Right kidney (tissue), 1 donor: ENCODE data around the gene TMEM233.
"Not testable (repeated sequence)": the region's sequence is repeated elsewhere in the genome, so short reads cannot be mapped to it uniquely, and the experiment has no call there.

Experiments
- DNase-seq: peaks from one replicate; pipeline ENCODE4 v3.0.0-alpha.2; 2016

Gene TMEM233

GRCh38 chr12:119658166-119658565 is 64.6 kb downstream of the TMEM233 start:
- DNase-seq = not testable (repeated sequence)

- DNase-seq = no peak
These were observed 65.8 kb downstream of the TMEM233 start for GRCh38 chr12:119659289-119659897.

- no peak for DNase-seq
These were observed 66.5 kb downstream of the TMEM233 start for GRCh38 chr12:119660076-119660475.

DNA sequence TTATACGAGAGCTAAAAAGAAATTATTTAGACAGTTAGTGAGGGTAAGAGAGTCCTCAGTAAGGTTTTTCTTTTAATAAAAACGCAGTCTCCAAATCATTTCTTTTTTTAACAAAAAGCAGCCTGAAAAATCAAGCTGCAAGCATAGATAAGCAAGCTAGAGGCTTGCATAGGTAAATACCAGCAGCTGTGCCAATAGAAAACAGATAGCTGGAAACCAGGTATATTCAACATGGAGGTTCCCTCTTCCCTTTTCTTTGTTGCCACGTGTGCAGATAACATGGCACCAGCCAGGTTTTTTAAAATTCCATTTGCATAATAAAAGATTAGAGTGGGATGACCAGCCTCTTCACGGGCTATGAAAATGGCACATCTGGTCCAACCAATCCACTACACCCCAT is 68.3 kb downstream of the TMEM233 start:
- DNase-seq = no peak

GRCh38 chr12:119664642-119665041 is 71.1 kb downstream of the TMEM233 start:
- no peak for DNase-seq

DNA sequence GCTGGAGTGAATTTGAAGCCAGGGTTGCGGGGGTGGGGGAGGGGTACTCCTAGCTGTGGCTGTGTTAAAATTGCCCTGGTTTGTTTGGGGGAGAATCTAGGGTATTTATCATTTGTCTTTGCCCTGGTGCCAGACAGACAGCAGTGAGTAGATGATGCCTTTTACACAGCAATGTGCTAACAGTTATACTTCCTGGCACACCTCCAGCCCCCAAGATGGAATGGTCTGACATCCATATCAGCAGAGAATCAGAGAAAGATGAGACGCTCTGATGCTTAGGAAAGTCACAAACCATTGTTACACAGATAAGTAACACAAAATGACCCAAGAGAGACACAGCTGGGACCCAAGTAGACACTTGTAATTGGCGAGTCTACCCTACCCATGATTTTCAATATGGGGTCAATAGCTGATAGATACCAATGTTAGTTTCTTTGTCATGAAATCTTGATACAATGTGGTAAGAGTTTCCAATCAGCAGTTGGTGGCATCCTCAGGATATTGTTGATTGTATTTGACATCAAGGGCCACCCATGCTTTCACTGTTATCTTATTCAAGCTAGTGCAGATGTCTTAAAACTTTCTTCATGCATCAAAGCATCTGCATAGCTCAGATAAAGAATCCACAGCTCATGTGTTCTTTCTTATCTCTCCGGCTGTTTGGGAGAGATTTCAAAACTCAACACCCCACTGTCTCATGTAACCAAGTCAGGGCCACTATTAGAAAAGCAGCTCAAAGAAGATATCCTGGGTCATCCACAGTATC is 71.8 kb downstream of the TMEM233 start:
- DNase-seq = no peak

DNA sequence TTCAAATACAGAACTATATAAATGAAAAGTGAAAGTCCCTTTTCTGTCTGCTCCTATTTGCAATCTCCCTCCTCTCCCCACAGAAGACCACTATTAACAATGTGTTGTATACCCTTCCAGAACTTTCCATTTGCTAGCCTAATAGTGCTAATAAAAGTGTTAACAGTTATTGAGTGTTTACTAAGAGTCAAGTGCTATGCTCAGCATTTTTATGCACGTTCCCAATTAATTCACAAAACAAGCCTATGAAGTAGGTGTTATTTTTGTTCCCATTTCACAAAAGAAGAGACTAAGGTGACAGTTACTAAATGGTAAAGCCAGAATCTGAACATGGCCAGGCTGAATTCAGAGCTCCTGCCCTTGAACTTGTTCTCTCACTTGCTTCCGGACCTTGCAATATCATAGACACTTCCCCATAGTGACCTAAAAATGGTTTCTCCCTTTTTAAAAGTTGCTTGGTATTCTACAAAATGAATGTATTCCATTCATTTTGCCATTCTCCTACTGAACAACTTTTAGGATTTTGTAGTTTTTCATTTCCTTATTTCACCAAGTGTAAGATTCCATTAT is 72.7 kb downstream of the TMEM233 start:
- DNase-seq = no peak

DNA sequence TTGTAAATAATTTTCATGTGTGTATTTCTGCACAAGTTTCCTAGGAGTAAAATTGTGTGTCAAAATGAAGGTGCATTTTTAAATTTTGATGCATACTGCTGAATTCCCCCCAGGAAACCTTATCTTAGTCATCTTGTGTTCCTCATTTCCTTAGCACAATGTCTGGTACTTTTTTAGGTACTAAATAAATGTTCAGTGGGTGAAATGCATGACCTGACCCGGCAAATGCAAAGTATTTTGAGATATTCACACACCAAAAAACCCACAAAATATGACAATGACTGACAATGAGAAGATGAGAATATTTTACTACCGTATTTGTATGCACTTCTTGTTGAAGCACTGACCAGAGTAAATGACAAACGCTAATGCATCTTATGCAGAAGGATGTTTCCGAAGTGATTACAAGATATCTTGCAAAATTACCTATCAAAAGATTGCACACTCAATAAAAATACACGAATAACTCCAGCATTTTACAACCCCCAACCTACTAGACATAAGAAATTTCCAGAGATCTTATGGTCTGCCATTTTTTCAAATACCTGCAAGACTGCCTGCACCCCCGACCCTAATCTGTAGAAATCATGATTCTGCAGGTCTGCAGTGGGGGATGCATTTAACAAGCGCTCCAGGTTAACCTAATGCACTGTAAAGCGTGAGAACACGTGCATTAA is 73.5 kb downstream of the TMEM233 start:
- no peak for DNase-seq

GRCh38 chr12:119667577-119668323 is 74.2 kb downstream of the TMEM233 start, which contains the start of gene PRKAB1:
TSS of gene PRKAB1 (plus strand) at chr12:119668133. CDS start at chr12:119668245, 112 bp downstream.
- DNase-seq = peak; percentile 91

- DNase-seq = no peak
These were observed 74.8 kb downstream of the TMEM233 start for GRCh38 chr12:119668324-119668841.

- DNase-seq = peak; percentile 18
These were observed 76.3 kb downstream of the TMEM233 start for GRCh38 chr12:119669744-119670472.

DNA sequence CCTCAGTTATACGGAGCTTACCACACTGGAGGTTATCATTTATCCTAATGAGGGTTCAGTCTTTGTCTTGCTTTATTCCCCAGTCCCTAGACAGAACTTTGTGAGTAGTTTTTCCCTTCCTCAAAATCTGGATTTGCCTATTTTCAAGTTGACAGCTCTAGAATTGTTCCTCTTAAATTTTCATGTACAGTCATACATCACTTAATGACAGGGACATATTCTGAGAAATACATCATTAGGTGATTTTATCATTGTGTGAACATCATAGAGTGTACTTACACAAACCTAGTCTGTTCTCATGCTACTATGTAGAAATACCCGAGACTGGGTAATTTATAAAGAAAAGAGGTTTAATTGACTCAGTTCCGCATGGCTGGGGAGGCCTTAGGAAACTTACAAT is 77.5 kb downstream of the TMEM233 start:
- DNase-seq = no peak

DNA sequence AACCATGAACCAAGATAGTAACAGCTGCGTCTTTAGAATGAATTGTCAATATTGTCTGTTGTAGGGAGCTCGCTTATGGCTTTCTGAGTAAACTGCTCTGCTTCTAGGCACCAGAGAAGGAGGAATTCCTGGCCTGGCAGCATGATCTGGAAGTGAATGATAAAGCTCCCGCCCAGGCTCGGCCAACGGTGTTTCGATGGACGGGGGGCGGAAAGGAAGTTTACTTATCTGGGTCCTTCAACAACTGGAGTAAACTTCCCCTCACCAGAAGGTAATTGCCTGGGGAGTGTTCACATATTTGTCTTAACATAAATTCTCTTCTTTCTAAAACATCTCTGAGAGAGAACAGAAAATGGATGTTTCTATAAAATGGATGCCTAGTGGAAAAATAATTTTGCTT is 78.6 kb downstream of the TMEM233 start:
- DNase-seq = no peak

DNA sequence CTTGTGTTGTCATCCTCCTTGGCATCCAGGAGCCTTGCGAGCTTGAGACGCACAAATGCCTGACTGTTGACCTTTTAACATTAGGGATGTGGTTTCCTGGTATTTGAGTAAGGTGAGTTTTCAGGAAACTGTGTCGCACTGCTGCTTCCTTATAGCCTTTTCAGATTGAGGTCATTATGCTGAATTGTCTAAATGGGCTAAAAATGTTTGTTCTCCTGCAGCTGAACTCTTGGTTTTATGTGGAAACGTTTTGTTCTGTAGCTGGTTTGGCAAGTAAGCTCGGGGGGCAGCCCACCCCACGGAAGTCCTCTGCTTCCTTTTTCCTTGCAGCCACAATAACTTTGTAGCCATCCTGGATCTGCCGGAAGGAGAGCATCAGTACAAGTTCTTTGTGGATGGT is 80.1 kb downstream of the TMEM233 start:
- DNase-seq = no peak

DNA sequence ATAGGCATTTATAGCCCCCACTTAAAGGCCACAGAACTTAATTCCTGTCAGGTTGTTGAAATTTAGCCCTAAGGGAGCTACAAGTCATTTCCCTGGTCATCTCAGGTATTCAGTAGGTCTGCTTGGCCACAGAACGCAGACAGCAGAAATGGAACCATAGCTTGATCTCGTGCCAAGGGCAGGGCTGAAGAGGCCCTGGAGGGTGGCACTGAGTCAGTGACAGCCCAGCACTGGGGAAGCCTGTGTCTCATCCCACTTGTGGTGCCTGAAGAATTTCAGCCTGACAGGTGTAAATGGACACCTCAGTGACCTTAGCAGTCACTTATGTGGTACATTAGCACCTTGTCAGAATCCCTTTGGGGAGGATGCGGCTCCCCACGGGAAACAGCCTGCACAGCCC is 81.0 kb downstream of the TMEM233 start:
- no peak for DNase-seq

GRCh38 chr12:119676022-119676421 is 82.4 kb downstream of the TMEM233 start:
- no peak for DNase-seq

- no peak for DNase-seq
These were observed 83.0 kb downstream of the TMEM233 start for GRCh38 chr12:119676573-119676972.

GRCh38 chr12:119678459-119678858 is 84.9 kb downstream of the TMEM233 start:
- DNase-seq = no peak

DNA sequence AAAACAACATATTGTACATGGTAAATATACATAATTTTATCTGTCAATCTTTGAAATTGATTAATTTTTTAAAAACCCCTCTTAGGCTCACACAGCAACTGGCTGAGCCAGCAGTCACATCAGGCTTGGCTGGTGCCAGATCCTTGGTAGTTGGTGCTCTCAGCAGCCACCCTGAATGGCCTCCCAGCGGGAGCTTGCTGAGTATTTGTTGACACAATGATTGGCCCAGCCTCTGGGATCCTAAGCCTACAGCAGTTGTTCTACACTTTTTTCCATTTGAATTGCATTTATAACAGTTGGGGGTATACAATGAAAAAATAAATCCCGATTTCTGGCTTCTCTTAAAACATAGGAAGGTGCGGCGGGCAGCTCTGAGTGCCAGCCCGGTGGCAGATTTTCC is 85.5 kb downstream of the TMEM233 start:
- DNase-seq = no peak

DNA sequence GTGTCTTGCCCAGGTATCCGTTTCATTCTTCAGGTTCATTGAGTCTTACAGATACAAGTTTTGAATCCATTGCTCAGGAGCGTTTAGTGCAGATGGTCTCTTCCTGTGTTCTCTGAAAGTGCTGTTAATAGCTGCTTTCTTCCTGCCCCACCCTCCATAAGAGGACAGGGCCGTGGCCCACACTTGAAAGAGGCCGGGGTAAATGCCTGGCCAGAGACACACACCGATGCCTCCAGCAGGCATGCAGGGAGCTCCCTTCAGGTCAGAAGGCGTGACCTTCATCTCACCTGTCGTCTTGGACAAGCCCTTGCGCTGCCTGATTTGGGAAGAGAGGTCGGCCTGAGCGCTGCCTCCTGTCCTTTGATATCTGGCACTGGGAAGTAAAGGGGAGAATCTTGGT is 85.9 kb downstream of the TMEM233 start:
- DNase-seq = no peak

DNA sequence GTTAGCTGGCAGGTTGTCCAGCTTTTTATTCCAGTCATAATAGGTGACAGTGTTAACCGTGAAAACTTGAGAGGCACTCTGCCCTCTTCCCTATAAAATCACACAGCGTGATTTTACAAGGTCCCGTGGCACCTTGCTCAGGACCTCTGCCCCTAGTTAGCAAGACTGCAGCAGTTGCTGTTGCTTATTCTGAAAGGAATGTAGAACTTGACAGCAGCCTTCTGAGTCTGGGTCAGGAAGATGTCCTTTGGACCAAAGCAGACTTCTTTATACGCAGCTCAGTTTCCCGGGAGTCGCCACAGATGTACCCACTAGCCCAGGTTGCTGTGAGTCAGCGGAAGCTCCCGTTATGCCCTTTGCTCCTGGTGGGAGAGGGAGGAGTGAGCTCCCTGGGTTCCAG is 87.5 kb downstream of the TMEM233 start:
- peak; percentile 22 for DNase-seq
